ENCODE results near the gene WNT8B. TPM values are rescaled to one million over a fixed set of nuclear protein-coding genes. Genes with fewer than 3 reads are reported as not detected.

Gene WNT8B
- total and polyA plus RNA-seq, 9 of the 15 experiments (the other 6 are each of a cell fraction or from before 2014, with no cell fraction given), result not detected

GRCh38 chr10:100501423-100501822, 38.6 kb downstream of the WNT8B start:
- intact Hi-C loops (cut with micrococcal nuclease) (no loop called here), in situ Hi-C loops (cut with MboI) (loop anchor here (10.0 kb wide), 1 partner anchor 657 kb away; no protein-coding TSS in a partner anchor)
- H3K36me3 ChIP-seq (ENCODE audit: control insufficient read depth, insufficient read depth, low read length), result peaks cover 4% of the 10 kb centered on the region; the same call in 1 of the 3 replicates
- no peaks in the 10 kb centered on the region for H3K4me1 ChIP-seq (replicated peaks in 1 of 2; ENCODE audit: control insufficient read depth in 2 of 2, insufficient read depth in 2 of 2, low read length in 2 of 2)
- TF ChIP-seq CEBPB (tag; IDR thresholded peaks at IDR 0.05) (peak; percentile 27; the same call in 1 of the 2 replicates), C11orf30 (IDR thresholded peaks at IDR 0.05; ENCODE audit: low read depth) (peak; percentile 30; the same call in 1 of the 2 replicates), NFE2 (IDR thresholded peaks at IDR 0.05; ENCODE audit: low read depth) (peak; percentile 52; the same call in 1 of the 2 replicates), CBX2 (IDR thresholded peaks at IDR 0.05; ENCODE audit: insufficient read depth, low read length, poor library complexity, severe bottlenecking) (no peak)
- ChIA-PET CTCF (ENCODE audit: low intra/inter-chr PET ratio) (interaction anchor here (1.2 kb wide), 1 partner anchor 68 kb away, joined by 5 read pairs; no protein-coding TSS in a partner anchor), POLR2A (interaction anchor here (0.7 to 1.4 kb wide), 2 partner anchors 9 to 97 kb away, joined by 3 read pairs; no protein-coding TSS in a partner anchor)
- no peaks in the 10 kb centered on the region for H3K9me3 ChIP-seq (replicated peaks; ENCODE audit: control insufficient read depth, insufficient read depth, low read depth, low read length)
- H2AFZ ChIP-seq (ENCODE audit: low read depth, low read length), result no peak overlapping the region
- DNase-seq (ENCODE audit: extremely low read depth in 1 of 4, low spot score in 3 of 4) (no peak), FAIRE-seq (no peak), ATAC-seq (no peak)
- H3K4me2 ChIP-seq (ENCODE audit: insufficient read depth, low read length), result no peak overlapping the region
- no peaks in the 10 kb centered on the region for H3K27me3 ChIP-seq (ENCODE audit: control insufficient read depth in 2 of 2, insufficient read depth in 2 of 2, low read length in 2 of 2)
- H4K20me1 ChIP-seq (replicated peaks; ENCODE audit: control insufficient read depth, insufficient read depth, low read length), result no peaks in the 10 kb centered on the region
- H3K4me3 ChIP-seq, result no peak overlapping the region
- no peaks in the 10 kb centered on the region for H3K9me1 ChIP-seq (ENCODE audit: control insufficient read depth, insufficient read depth, low read length)
- no TSS peak for BruUV-seq (replicated peaks)
- H3K27ac ChIP-seq (ENCODE audit: extremely low read depth, low read depth, low read length), result no peak overlapping the region
- no peaks in the 10 kb centered on the region for H3K79me2 ChIP-seq (ENCODE audit: control insufficient read depth, insufficient read depth, low read length)
- no peak overlapping the region for H3K9ac ChIP-seq (ENCODE audit: insufficient read depth in 1 of 2, low read depth in 2 of 2, low read length in 2 of 2)

DNA sequence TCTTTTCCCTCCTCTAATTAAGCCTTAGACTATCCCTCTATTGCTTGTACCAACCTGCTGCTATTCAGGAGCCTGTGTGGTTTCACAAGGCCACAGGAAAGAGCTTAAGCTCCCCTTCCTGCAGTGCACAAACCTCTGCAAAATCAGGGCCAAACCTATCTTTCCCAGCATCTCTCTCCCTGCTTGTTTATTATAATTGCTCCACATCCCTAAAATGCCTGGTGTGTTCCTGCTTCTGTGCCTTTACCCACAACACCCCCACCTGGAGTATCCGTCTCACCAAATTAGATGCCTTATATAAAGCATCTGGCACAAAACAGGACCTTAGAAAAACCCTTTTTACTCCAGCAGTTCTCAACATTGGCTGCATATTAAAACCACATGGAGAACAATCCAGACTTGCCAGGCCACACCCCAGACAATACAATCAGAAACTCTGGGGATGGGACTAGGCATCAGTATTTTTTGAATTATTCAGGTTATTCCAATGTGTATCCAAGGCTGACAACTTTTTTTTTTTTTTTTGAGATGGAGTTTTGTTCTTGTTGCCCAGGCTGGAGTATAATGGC, 40.2 kb downstream of the WNT8B start:
- intact Hi-C loops (cut with micrococcal nuclease) (no loop called here), in situ Hi-C loops (cut with MboI) (loop anchor here (10.0 kb wide), 1 partner anchor 658 kb away; no protein-coding TSS in a partner anchor)
- H4K20me1 ChIP-seq (replicated peaks; ENCODE audit: control insufficient read depth, insufficient read depth, low read length), result no peaks in the 10 kb centered on the region
- no peaks in the 10 kb centered on the region for H3K9me1 ChIP-seq (ENCODE audit: control insufficient read depth, insufficient read depth, low read length)
- no peak for ATAC-seq
- H3K9me3 ChIP-seq (replicated peaks; ENCODE audit: control insufficient read depth, insufficient read depth, low read depth, low read length), result no peaks in the 10 kb centered on the region
- 71% methylated on average over 1 of the region's 1 CpG for whole genome bisulfite sequencing (ENCODE audit: insufficient coverage, low coverage, missing lambda C conversion rate)
- DNase-seq (ENCODE audit: extremely low read depth in 1 of 4, low spot score in 3 of 4), result no peak
- ChIA-PET CTCF (ENCODE audit: low intra/inter-chr PET ratio) (no interaction called here), POLR2A (interaction anchor here (1.1 kb wide), 1 partner anchor 9 kb away, joined by 3 read pairs; no protein-coding TSS in a partner anchor)
- no peaks in the 10 kb centered on the region for H3K4me1 ChIP-seq (replicated peaks in 1 of 2; ENCODE audit: control insufficient read depth in 2 of 2, insufficient read depth in 2 of 2, low read length in 2 of 2)
- no peaks in the 10 kb centered on the region for H3K79me2 ChIP-seq (ENCODE audit: control insufficient read depth, insufficient read depth, low read length)
- FAIRE-seq, result no peak
- no peak overlapping the region for H3K4me2 ChIP-seq (ENCODE audit: insufficient read depth, low read length)
- no peak overlapping the region for H2AFZ ChIP-seq (ENCODE audit: low read depth, low read length)
- peaks cover 4% of the 10 kb centered on the region; the same call in 1 of the 3 replicates for H3K36me3 ChIP-seq (ENCODE audit: control insufficient read depth, insufficient read depth, low read length)
- no peak overlapping the region for H3K27ac ChIP-seq (ENCODE audit: extremely low read depth, low read depth, low read length)
- no peaks in the 10 kb centered on the region for H3K27me3 ChIP-seq (ENCODE audit: control insufficient read depth in 2 of 2, insufficient read depth in 2 of 2, low read length in 2 of 2)
- no peak overlapping the region for H3K4me3 ChIP-seq
- H3K9ac ChIP-seq (ENCODE audit: insufficient read depth in 1 of 2, low read depth in 2 of 2, low read length in 2 of 2), result no peak overlapping the region
- BruUV-seq (replicated peaks), result no TSS peak
- no peak for TF ChIP-seq SMARCA5 (IDR thresholded peaks at IDR 0.05)
- TF ChIP-seq, protein P1, sequence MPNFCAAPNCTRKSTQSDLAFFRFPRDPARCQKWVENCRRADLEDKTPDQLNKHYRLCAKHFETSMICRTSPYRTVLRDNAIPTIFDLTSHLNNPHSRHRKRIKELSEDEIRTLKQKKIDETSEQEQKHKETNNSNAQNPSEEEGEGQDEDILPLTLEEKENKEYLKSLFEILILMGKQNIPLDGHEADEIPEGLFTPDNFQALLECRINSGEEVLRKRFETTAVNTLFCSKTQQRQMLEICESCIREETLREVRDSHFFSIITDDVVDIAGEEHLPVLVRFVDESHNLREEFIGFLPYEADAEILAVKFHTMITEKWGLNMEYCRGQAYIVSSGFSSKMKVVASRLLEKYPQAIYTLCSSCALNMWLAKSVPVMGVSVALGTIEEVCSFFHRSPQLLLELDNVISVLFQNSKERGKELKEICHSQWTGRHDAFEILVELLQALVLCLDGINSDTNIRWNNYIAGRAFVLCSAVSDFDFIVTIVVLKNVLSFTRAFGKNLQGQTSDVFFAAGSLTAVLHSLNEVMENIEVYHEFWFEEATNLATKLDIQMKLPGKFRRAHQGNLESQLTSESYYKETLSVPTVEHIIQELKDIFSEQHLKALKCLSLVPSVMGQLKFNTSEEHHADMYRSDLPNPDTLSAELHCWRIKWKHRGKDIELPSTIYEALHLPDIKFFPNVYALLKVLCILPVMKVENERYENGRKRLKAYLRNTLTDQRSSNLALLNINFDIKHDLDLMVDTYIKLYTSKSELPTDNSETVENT (CRISPR knock-in tag; IDR thresholded peaks at IDR 0.05), result no peak
- no peak for TF ChIP-seq BDP1 (IDR thresholded peaks at IDR 0.05; ENCODE audit: insufficient read depth, insufficient read length)
- no peak for TF ChIP-seq KDM1A (IDR thresholded peaks at IDR 0.05)
- TF ChIP-seq RBM34 (IDR thresholded peaks at IDR 0.05; ENCODE audit: borderline replicate concordance, insufficient read depth, low read length), result no peak
- TF ChIP-seq ZBTB2 (IDR thresholded peaks at IDR 0.05), result no peak
- TF ChIP-seq PRPF4 (IDR thresholded peaks at IDR 0.05; ENCODE audit: insufficient read depth, low read depth, low read length, poor library complexity, severe bottlenecking), result no peak
